ENCODE measurements around the gene TNK1. TPM values are rescaled to one million over a fixed set of nuclear protein-coding genes. Genes with fewer than 3 reads are reported as not detected.

The TNK1 gene
- total RNA-seq, 1 donor from 2014 or later, result 0.22 TPM

GRCh38 chr17:7438656-7439460 lies 58.0 kb downstream of the TNK1 start:
- no peak for DNase-seq (ENCODE audit: low spot score)
- H3K36me3 Mint-ChIP-seq (ENCODE audit: low read depth), result no peaks in the 10 kb centered on the region
- no peak for TF ChIP-seq CTCF (IDR thresholded peaks at IDR 0.05)
- no peaks in the 10 kb centered on the region for H3K9me3 Mint-ChIP-seq (ENCODE audit: low read depth)
- H3K4me1 Mint-ChIP-seq (ENCODE audit: low read depth), result peaks cover 58% of the 10 kb centered on the region
- H3K27ac Mint-ChIP-seq (ENCODE audit: unreplicated experiment), result no peak overlapping the region
- H3K4me3 Mint-ChIP-seq (ENCODE audit: unreplicated experiment), result peak overlapping the region; percentile 87
- no peaks in the 10 kb centered on the region for H3K27me3 Mint-ChIP-seq (ENCODE audit: low read depth)

Other genes starting within 250 kb of the TNK1 start
- gene ASGR1, start 201.7 kb upstream of the TNK1 start, total RNA-seq, result 0.46 to 1.9 TPM (median 0.97 TPM) in 3 replicates
- 28.3 to 34.4 TPM (median 31.3 TPM) in 3 replicates for gene DLG4, start 161.3 kb upstream of the TNK1 start, total RNA-seq
- gene ACADVL, start 161.2 kb upstream of the TNK1 start, total RNA-seq, result 427 to 584 TPM (median 454 TPM) in 3 replicates
- 58.8 to 65.2 TPM (median 59.5 TPM) in 3 replicates for gene DVL2, start 146.6 kb upstream of the TNK1 start, total RNA-seq
- 49.5 to 57.8 TPM (median 53.1 TPM) in 3 replicates for gene PHF23, start 141.6 kb upstream of the TNK1 start, total RNA-seq
- 449 to 459 TPM (median 455 TPM) in 3 replicates for gene GABARAP, start 138.6 kb upstream of the TNK1 start, total RNA-seq
- 105 to 118 TPM (median 111 TPM) in 3 replicates for gene CTDNEP1, start 129.4 kb upstream of the TNK1 start, total RNA-seq
- 24.9 to 32.7 TPM (median 25.8 TPM) in 3 replicates for gene ELP5, start 128.9 kb upstream of the TNK1 start, total RNA-seq
- gene CLDN7, start 118.6 kb upstream of the TNK1 start, total RNA-seq, result 0.42 to 0.54 TPM (median 0.46 TPM) in 3 replicates
- gene SLC2A4, start 99.4 kb upstream of the TNK1 start, total RNA-seq, result 0.15 to 0.38 TPM (median 0.30 TPM) in 3 replicates
- 0.56 to 0.57 TPM in 2 of 3 replicates, not detected in the other for gene YBX2, start 86.5 kb upstream of the TNK1 start, total RNA-seq
- gene EIF5A, start 73.5 kb upstream of the TNK1 start, total RNA-seq, result 364 to 494 TPM (median 376 TPM) in 3 replicates
- 43.9 to 64.9 TPM (median 55.3 TPM) in 3 replicates for gene GPS2, start 65.7 kb upstream of the TNK1 start, total RNA-seq
- gene NEURL4, start 51.8 kb upstream of the TNK1 start, total RNA-seq, result 28.0 to 43.3 TPM (median 32.4 TPM) in 3 replicates
- gene ACAP1, start 44.6 kb upstream of the TNK1 start, total RNA-seq, result 2.9 to 6.8 TPM (median 3.7 TPM) in 3 replicates
- 16.6 to 23.3 TPM (median 23.0 TPM) in 3 replicates for gene KCTD11, start 28.9 kb upstream of the TNK1 start, total RNA-seq
- not detected in 3 replicates for gene TMEM95, start 25.9 kb upstream of the TNK1 start, total RNA-seq
- 79.8 to 82.6 TPM (median 81.5 TPM) in 3 replicates for gene PLSCR3, start 13.4 kb downstream of the TNK1 start, total RNA-seq
- 32.8 to 42.8 TPM (median 34.3 TPM) in 3 replicates for gene TMEM256, start 23.0 kb downstream of the TNK1 start, total RNA-seq
- gene NLGN2, start 26.8 kb downstream of the TNK1 start, total RNA-seq, result 45.2 to 49.8 TPM (median 46.7 TPM) in 3 replicates
- gene SPEM1, start 39.2 kb downstream of the TNK1 start, total RNA-seq, result not detected in 3 replicates
- gene SPEM2, start 44.5 kb downstream of the TNK1 start, total RNA-seq, result not detected in 3 replicates
- not detected in 3 replicates for gene SPEM3, start 47.8 kb downstream of the TNK1 start, total RNA-seq
- 6.9 to 9.1 TPM (median 7.7 TPM) in 3 replicates for gene TMEM102, start 54.3 kb downstream of the TNK1 start, total RNA-seq
- gene FGF11, start 58.4 kb downstream of the TNK1 start, total RNA-seq, result 5.0 to 6.0 TPM (median 5.1 TPM) in 3 replicates
- gene CHRNB1, start 64.0 kb downstream of the TNK1 start, total RNA-seq, result 12.2 to 14.0 TPM (median 12.6 TPM) in 3 replicates
- gene ZBTB4, start 98.5 kb downstream of the TNK1 start, total RNA-seq, result 50.9 to 51.9 TPM (median 51.0 TPM) in 3 replicates
- gene SLC35G6, start 100.4 kb downstream of the TNK1 start, total RNA-seq, result not detected in 3 replicates
- 113 to 121 TPM (median 115 TPM) in 3 replicates for gene POLR2A, start 103.3 kb downstream of the TNK1 start, total RNA-seq
- gene TNFSF12, start 168.0 kb downstream of the TNK1 start, total RNA-seq, result 12.1 to 23.3 TPM (median 23.0 TPM) in 3 replicates
- 0.48 to 1.9 TPM (median 1.7 TPM) in 3 replicates for gene TNFSF13, start 177.7 kb downstream of the TNK1 start, total RNA-seq
- gene SENP3, start 180.8 kb downstream of the TNK1 start, total RNA-seq, result 45.3 to 57.8 TPM (median 49.4 TPM) in 3 replicates
- gene CD68, start 198.5 kb downstream of the TNK1 start, total RNA-seq, result 1.2 to 3.3 TPM (median 2.6 TPM) in 3 replicates
- 33.1 to 47.8 TPM (median 35.9 TPM) in 3 replicates for gene MPDU1, start 202.8 kb downstream of the TNK1 start, total RNA-seq
- 0.32 to 0.39 TPM in 2 of 3 replicates, not detected in the other for gene SOX15, start 209.0 kb downstream of the TNK1 start, total RNA-seq
- 48.4 to 53.7 TPM (median 52.5 TPM) in 3 replicates for gene FXR2, start 233.8 kb downstream of the TNK1 start, total RNA-seq
- 82.1 to 85.0 TPM (median 84.9 TPM) in 3 replicates for gene SAT2, start 246.7 kb downstream of the TNK1 start, total RNA-seq
- 0.67 to 1.2 TPM (median 0.92 TPM) in 3 replicates for gene SHBG, start 249.0 kb downstream of the TNK1 start, total RNA-seq

Measured in chondrocyte (in vitro differentiated cells).